GM19099 (cell line): ENCODE measurements around the gene NIPAL3.

Source experiments
- POLR2A ChIP-seq: IDR thresholded peaks from 3 replicates; pipeline ENCODE4 v1.6.1; 2011; ENCODE audit warnings: low read depth; ENCODE audit not compliant: insufficient read length; ENCODE audit errors: extremely low read depth

NIPAL3 gene

GRCh38 chr1:24386241-24386640 is 29.4 kb upstream of the NIPAL3 start:
- no peak for TF ChIP-seq POLR2A

GRCh38 chr1:24386931-24387330 is 28.7 kb upstream of the NIPAL3 start:
- TF ChIP-seq POLR2A = no peak

GRCh38 chr1:24387636-24388175 is 27.9 kb upstream of the NIPAL3 start:
- no peak for TF ChIP-seq POLR2A

- TF ChIP-seq POLR2A = no peak
These were observed 27.2 kb upstream of the NIPAL3 start for GRCh38 chr1:24388331-24388885.

- TF ChIP-seq POLR2A = no peak
These were observed 26.3 kb upstream of the NIPAL3 start for GRCh38 chr1:24389231-24389678.

GRCh38 chr1:24390924-24391782 is 24.4 kb upstream of the NIPAL3 start:
- no peak for TF ChIP-seq POLR2A

GRCh38 chr1:24391882-24392603 is 23.6 kb upstream of the NIPAL3 start:
- TF ChIP-seq POLR2A = no peak

- no peak for TF ChIP-seq POLR2A
These were observed 23.0 kb upstream of the NIPAL3 start for GRCh38 chr1:24392604-24392946.

- TF ChIP-seq POLR2A = no peak
These were observed 22.5 kb upstream of the NIPAL3 start for GRCh38 chr1:24392982-24393650.

GRCh38 chr1:24393892-24394291 is 21.7 kb upstream of the NIPAL3 start:
- TF ChIP-seq POLR2A = no peak

- no peak for TF ChIP-seq POLR2A
These were observed 15.5 kb upstream of the NIPAL3 start for GRCh38 chr1:24400065-24400464.

- TF ChIP-seq POLR2A = no peak
These were observed 11.8 kb upstream of the NIPAL3 start for GRCh38 chr1:24403806-24404205.

- no peak for TF ChIP-seq POLR2A
These were observed 8.8 kb upstream of the NIPAL3 start for GRCh38 chr1:24406788-24407187.

- no peak for TF ChIP-seq POLR2A
These were observed 6.1 kb upstream of the NIPAL3 start for GRCh38 chr1:24409535-24409934.

GRCh38 chr1:24410750-24411149 is 4.9 kb upstream of the NIPAL3 start:
- TF ChIP-seq POLR2A = no peak
